Muscle layer of duodenum (tissue), 2 donors: ENCODE data around the gene CCDC63.
"Not testable (repeated sequence)": the region's sequence is repeated elsewhere in the genome, so short reads cannot be mapped to it uniquely, and the experiment has no call there.

Source experiments
- H3K27ac ChIP-seq: one replicate; pipeline ENCODE4 v1.7.0; 2013; ENCODE audit warnings: mild to moderate bottlenecking, low read length
- H3K27me3 ChIP-seq: one replicate; pipeline ENCODE4 v1.7.0; 2013; ENCODE audit warnings: low read depth, mild to moderate bottlenecking, control low read depth, low read length
- H3K36me3 ChIP-seq, 2 donors: one replicate each; pipeline ENCODE4 v1.7.0; 2013; ENCODE audit warnings: low read length in 2 of 2, control low read depth in 1 of 2, mild to moderate bottlenecking in 1 of 2; ENCODE audit not compliant: insufficient read depth in 2 of 2, control insufficient read depth in 1 of 2
- H3K4me1 ChIP-seq, 2 donors: one replicate each; pipeline ENCODE4 v1.7.0; 2013; ENCODE audit warnings: low read length in 2 of 2, mild to moderate bottlenecking in 2 of 2, control low read depth in 1 of 2, moderate library complexity in 1 of 2; ENCODE audit not compliant: insufficient read depth in 2 of 2, control insufficient read depth in 1 of 2
- H3K4me3 ChIP-seq, 2 donors: one replicate each; pipeline ENCODE4 v1.7.0; 2013; ENCODE audit warnings: low read length in 2 of 2, low read depth in 1 of 2, mild to moderate bottlenecking in 1 of 2
- H3K9me3 ChIP-seq, 2 donors: one replicate each; pipeline ENCODE4 v1.7.0; 2013; ENCODE audit warnings: low read length in 2 of 2, control low read depth in 1 of 2, mild to moderate bottlenecking in 1 of 2; ENCODE audit not compliant: control insufficient read depth in 1 of 2
- donor health status: healthy.

CCDC63 gene

DNA sequence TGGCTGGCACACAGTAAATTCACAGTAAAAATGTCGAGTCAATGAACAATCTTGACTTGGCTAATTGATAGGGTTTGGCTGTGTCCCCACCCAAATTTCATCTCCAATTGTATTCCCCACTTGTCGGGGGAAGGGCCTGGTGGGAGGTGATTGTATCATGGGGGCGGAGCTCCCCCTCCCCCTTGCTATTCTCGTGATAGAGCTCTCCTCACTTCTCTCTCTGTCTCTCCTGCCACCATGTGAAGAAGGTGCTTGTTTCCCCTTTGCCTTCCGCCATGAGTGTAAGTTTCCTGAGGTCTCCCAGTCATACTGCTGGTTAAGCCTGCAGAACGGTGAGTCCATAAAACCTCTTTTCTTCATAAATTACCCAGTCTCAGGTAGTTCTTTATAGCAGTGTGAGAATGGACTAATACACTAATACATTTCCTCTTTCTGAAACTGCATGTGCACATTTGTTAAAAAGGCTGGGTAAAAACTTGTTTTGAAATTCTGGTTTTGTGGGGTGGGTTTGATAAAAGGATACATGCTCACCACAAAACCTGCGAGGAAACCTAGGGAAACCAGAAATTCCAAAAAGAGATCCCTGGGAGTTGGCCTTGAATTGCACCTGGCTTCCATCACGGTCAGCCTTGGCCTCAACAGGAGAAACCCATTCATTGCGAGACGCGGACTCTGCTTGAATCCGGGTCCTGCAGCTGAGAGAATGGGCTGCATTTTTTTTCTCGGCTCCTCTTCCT is 89.7 kb downstream of the CCDC63 start:
- Histone ChIP-seq H3K36me3 (no peaks in the 10 kb centered on the region), H3K9me3 (no peaks in the 10 kb centered on the region), H3K4me3 (no peak overlapping the region), H3K4me1 (peaks cover 0 to 8% of the 10 kb centered on the region in 2 donors), H3K27me3 (peaks cover 8% of the 10 kb centered on the region), H3K27ac (no peak overlapping the region)

DNA sequence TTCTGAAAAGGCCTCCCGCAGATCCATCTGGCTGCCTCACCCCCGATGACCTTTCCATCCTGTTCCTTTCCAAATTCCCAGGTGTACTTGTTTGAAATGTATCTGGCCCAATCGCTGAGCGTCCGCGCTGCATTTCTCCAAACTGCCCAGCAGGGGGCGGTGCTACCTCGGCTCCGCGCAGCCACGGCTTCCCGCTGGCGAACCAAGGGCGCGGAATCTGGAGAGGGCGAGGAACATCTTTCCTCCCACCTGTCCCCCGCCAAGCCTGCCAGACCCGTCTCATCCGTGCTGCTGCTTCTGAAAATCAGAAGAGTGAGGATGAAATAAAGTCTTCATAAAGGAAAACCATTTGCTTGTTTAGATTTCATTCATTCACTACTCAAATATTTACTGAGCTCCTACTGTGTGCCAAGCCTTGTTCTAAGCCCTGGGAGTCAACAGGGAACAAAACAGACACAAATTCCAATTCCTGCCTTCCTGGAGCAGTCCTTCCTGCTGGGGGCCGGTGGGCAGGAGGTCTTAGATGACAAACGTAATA is 90.4 kb downstream of the CCDC63 start:
- Histone ChIP-seq H3K27ac (no peak overlapping the region), H3K36me3 (no peaks in the 10 kb centered on the region), H3K27me3 (peaks cover 8% of the 10 kb centered on the region), H3K4me1 (peaks cover 0 to 8% of the 10 kb centered on the region in 2 donors), H3K4me3 (no peak overlapping the region), H3K9me3 (no peaks in the 10 kb centered on the region)

DNA sequence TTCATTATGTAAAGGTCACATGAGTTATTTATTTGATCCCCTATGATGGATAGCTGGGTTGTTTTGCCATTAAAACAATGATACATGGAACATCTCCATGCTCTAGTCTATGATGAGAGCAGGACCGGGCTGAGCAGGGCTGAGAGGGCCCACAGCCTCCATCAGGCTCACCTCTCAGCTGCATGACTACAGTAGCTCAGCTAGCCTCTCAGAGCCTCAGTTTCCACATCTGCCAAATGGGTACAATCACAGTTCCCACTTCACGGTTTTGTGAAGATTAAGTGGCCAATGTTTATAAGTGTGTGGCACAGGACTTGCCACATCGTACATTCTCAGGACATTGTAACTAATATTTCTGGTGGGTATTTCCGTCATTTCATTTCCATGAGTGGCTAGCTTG is 93.5 kb downstream of the CCDC63 start:
- peaks cover 8% of the 10 kb centered on the region for H3K27me3 ChIP-seq
- H3K4me1 ChIP-seq = peaks cover 0 to 8% of the 10 kb centered on the region in 2 donors
- no peak overlapping the region for H3K27ac ChIP-seq
- H3K9me3 ChIP-seq = no peaks in the 10 kb centered on the region
- H3K4me3 ChIP-seq = no peak overlapping the region
- H3K36me3 ChIP-seq = no peaks in the 10 kb centered on the region

GRCh38 chr12:110940933-110941332 is 94.1 kb downstream of the CCDC63 start:
- Histone ChIP-seq H3K4me1 (peaks cover 0 to 8% of the 10 kb centered on the region in 2 donors), H3K4me3 (no peak overlapping the region), H3K27ac (no peak overlapping the region), H3K36me3 (no peaks in the 10 kb centered on the region), H3K27me3 (peaks cover 8% of the 10 kb centered on the region), H3K9me3 (peaks cover 5 to 6% of the 10 kb centered on the region in 2 donors)

GRCh38 chr12:110941391-110941790 is 94.6 kb downstream of the CCDC63 start:
- H3K9me3 ChIP-seq = peaks cover 5 to 11% of the 10 kb centered on the region in 2 donors
- peaks cover 0 to 8% of the 10 kb centered on the region in 2 donors for H3K4me1 ChIP-seq
- H3K27ac ChIP-seq = no peak overlapping the region
- H3K27me3 ChIP-seq = peaks cover 8% of the 10 kb centered on the region
- no peak overlapping the region for H3K4me3 ChIP-seq
- no peaks in the 10 kb centered on the region for H3K36me3 ChIP-seq

DNA sequence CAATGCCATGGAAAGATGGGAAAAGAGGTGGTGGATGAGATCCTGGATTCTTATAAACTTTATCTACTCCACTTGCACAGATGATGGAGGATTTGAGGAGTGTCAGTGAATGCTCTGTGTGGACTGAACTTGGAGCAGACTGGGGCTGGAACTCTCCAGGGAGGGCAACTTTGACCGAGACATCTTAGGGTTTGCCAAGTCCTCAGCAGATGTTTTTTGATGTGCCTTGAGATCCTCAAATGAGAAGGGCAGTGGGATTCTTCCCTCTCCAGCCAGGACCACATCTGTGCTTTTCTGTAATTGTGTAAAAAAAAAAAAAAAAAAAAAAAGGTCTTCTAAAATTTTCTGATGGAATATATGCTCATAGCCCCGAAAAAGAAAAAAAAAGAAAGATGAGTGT is 96.6 kb downstream of the CCDC63 start:
- no peaks in the 10 kb centered on the region for H3K4me1 ChIP-seq
- peaks cover 5 to 20% of the 10 kb centered on the region in 2 donors for H3K9me3 ChIP-seq
- H3K4me3 ChIP-seq = no peak overlapping the region
- H3K27me3 ChIP-seq = no peaks in the 10 kb centered on the region
- H3K36me3 ChIP-seq = no peaks in the 10 kb centered on the region
- no peak overlapping the region for H3K27ac ChIP-seq

GRCh38 chr12:110948041-110948440 is 101.3 kb downstream of the CCDC63 start:
- H3K4me1 ChIP-seq = no peaks in the 10 kb centered on the region
- no peak overlapping the region for H3K4me3 ChIP-seq
- no peak overlapping the region for H3K27ac ChIP-seq
- peaks cover 5 to 21% of the 10 kb centered on the region in 2 donors for H3K9me3 ChIP-seq
- H3K27me3 ChIP-seq = no peaks in the 10 kb centered on the region
- no peaks in the 10 kb centered on the region for H3K36me3 ChIP-seq

- not testable (repeated sequence) for H3K27me3 ChIP-seq, H3K4me1 ChIP-seq, H3K36me3 ChIP-seq, H3K27ac ChIP-seq, H3K4me3 ChIP-seq
- H3K9me3 ChIP-seq = peaks cover 4 to 24% of the 10 kb centered on the region in 2 donors
Measured at GRCh38 chr12:110950466-110950865, 103.7 kb downstream of the CCDC63 start.

- not testable (repeated sequence) for H3K36me3 ChIP-seq, H3K4me1 ChIP-seq, H3K27ac ChIP-seq, H3K4me3 ChIP-seq, H3K27me3 ChIP-seq
- H3K9me3 ChIP-seq = peaks cover under 1 to 20% of the 10 kb centered on the region in 2 donors
Measured at GRCh38 chr12:110950867-110951266, 104.1 kb downstream of the CCDC63 start.
